ENCODE data around the gene PCSK6. TPM values are rescaled to one million over a fixed set of nuclear protein-coding genes. Genes with fewer than 3 reads are reported as not detected.
A peak's percentile ranks its signal among the peaks of the same experiment; 100 is the strongest.

The PCSK6 gene
- total and polyA plus RNA-seq, 2 of the 8 experiments (the other 6 are each of a cell fraction or from before 2014, with no cell fraction given) = 1.9 to 4.0 TPM

DNA sequence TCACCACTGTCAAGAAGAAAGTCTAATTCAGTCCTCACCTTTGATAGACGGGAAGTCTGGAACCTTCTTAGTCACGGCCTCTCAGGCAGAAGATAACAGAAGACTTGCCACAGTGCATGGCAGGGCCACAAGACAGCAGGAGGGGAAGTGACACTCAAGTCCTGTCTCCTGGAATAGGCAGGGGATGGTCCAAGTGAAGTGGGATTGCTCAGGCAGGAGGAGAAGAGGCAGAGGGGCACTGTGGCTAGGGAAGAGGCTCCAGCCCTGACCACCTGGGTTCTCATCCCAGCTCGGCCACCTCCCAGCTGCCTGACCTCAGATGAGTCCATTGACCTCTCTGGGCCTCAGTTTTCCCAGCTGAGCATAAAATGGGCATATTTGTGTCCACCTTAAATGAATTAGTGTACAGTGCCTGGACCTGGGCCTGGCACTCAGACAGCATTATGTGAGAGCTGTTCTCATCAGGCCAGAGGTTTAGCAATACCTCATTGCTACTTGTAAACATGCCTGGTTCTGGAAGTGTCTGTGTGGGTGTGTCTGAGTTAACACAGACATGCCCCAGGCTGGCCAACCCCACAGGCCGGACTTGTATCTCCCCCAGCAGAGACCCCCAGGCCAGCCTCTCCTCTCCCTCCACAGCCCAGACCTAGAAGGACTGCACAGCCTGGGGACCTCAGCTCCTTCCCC lies 11.5 kb upstream of the PCSK6 start:
- Histone ChIP-seq H3K9ac (replicated peaks in 1 of 4; ENCODE audit: extremely low read depth in 1 of 4, low read depth in 3 of 4, low read length in 3 of 4) (no peak overlapping the region), H3K56ac (replicated peaks; ENCODE audit: insufficient read length, low read depth, low read length) (no peak overlapping the region), H3K27me3 (replicated peaks in 1 of 4; ENCODE audit: control insufficient read depth in 3 of 4, extremely low read depth in 1 of 4, insufficient read depth in 3 of 4, low read length in 3 of 4) (0 out of 7 replicates have a peak, but pooled peaks cover 0 to 3% (median 1%) of the 10 kb centered on the region in 4 experiments), H3K23me2 (ENCODE audit: low read depth, low read length) (no peaks in the 10 kb centered on the region), H3K79me1 (ENCODE audit: low read depth, low read length) (no peaks in the 10 kb centered on the region), H3K4me2 (ENCODE audit: insufficient read depth in 1 of 2, low read depth in 2 of 2, low read length in 2 of 2) (0 out of 4 replicates have a peak overlapping the region, but pooled peaks of 1 of the 2 experiments have one; percentile 25), H3K4me1 (replicated peaks in 1 of 4; ENCODE audit: control insufficient read depth in 3 of 4, insufficient read depth in 4 of 4, low read length in 3 of 4) (peaks cover 0 to 18% (median 8%) of the 10 kb centered on the region in 4 experiments; a peak in 5 of 7 replicates), H4K5ac (ENCODE audit: insufficient read length, low read depth, low read length) (no peak overlapping the region), H3K18ac (ENCODE audit: extremely low read depth, low read length) (no peak overlapping the region), H3K14ac (ENCODE audit: insufficient read length) (no peak overlapping the region), H2BK12ac (ENCODE audit: low read depth, low read length) (no peak overlapping the region), H2AFZ (ENCODE audit: low read length) (0 out of 2 replicates have a peak overlapping the region, but pooled peaks have one; percentile 64), H3K4me3 (ENCODE audit: extremely low read depth in 1 of 4, insufficient read depth in 2 of 4, low read depth in 3 of 4, low read length in 4 of 4) (no peak overlapping the region), H3K79me2 (ENCODE audit: control insufficient read depth in 1 of 2, insufficient read depth in 2 of 2, low read length in 2 of 2) (no peaks in the 10 kb centered on the region), H3K4ac (replicated peaks; ENCODE audit: insufficient read length, low read depth, low read length) (no peak overlapping the region), H3K36me3 (ENCODE audit: control insufficient read depth in 2 of 4, insufficient read depth in 4 of 4, low read length in 3 of 4) (no peaks in the 10 kb centered on the region), H3K23ac (ENCODE audit: insufficient read length) (no peak overlapping the region), H2BK15ac (ENCODE audit: low read length) (0 out of 2 replicates have a peak overlapping the region, but pooled peaks have one; percentile 29), H3K27ac (ENCODE audit: low read depth, low read length) (no peak overlapping the region), H4K91ac (replicated peaks; ENCODE audit: insufficient read length, low read length) (no peak overlapping the region), H2AK5ac (ENCODE audit: low read depth, low read length) (no peak overlapping the region), H4K8ac (ENCODE audit: extremely low read depth, insufficient read depth, low read length) (no peak overlapping the region), H3K9me3 (ENCODE audit: insufficient read depth in 2 of 2, low read depth in 1 of 2, low read length in 1 of 2) (no peaks in the 10 kb centered on the region), H2BK20ac (ENCODE audit: low read length) (no peak overlapping the region), H2BK120ac (replicated peaks; ENCODE audit: low read depth, low read length) (no peak overlapping the region), H2BK5ac (ENCODE audit: low read depth, low read length) (no peak overlapping the region), H4K20me1 (replicated peaks in 1 of 2; ENCODE audit: control insufficient read depth in 1 of 2, insufficient read depth in 2 of 2, low read length in 2 of 2) (no peaks in the 10 kb centered on the region)
- DNase-seq (ENCODE audit: low read depth in 1 of 2, low spot score in 2 of 2) = peak in 1 of 2 experiments; percentile 11
- ChIA-PET POLR2A (ENCODE audit: partially characterized antibody) (no interaction called here), CTCF (ENCODE audit: partially characterized antibody) (interaction anchor here (0.6 to 3.9 kb wide), 27 partner anchors 10 to 203 kb away, joined by 3 to 31 read pairs (median 4); no protein-coding TSS in a partner anchor)
- no peak for FAIRE-seq
- 52% methylated on average over 4 of the region's 4 CpGs; no CpG with 5 or more reads in 1 of the 2 experiments for WGBS, 2 experiments (ENCODE audit: extremely low coverage in 1 of 2, insufficient coverage in 1 of 2, insufficient read length in 1 of 2, insufficient replicate concordance in 2 of 2, low coverage in 1 of 2, low lambda C conversion rate in 2 of 2, missing lambda C conversion rate in 1 of 2)

All from H1 (cell line).